GM12892 (cell line): Measurements from ENCODE around the gene GBP1.
"Not testable (repeated sequence)": the region's sequence is repeated elsewhere in the genome, so short reads cannot be mapped to it uniquely, and the experiment has no call there.

Source experiments
- DNase-seq: peaks from one replicate; pipeline ENCODE4 v3.0.0; 2011; ENCODE audit not compliant: insufficient read length
- FAIRE-seq: peaks from 2 replicates; lab custom pipeline; 2011; peaks lifted over from hg19 to GRCh38; lab: Jason Lieb, UNC
- POLR2A ChIP-seq: IDR thresholded peaks from 2 replicates; pipeline ENCODE4 v1.6.1; 2011; ENCODE audit warnings: low read depth, low read length, control low read depth
- POLR2AphosphoS5 ChIP-seq: IDR thresholded peaks from 2 replicates; pipeline ENCODE4 v1.6.1; 2011; ENCODE audit warnings: low read depth, low read length, control low read depth
- TAF1 ChIP-seq: IDR thresholded peaks from 2 replicates; pipeline ENCODE4 v1.6.1; 2011; ENCODE audit warnings: low read depth, mild to moderate bottlenecking, control low read depth, low read length, borderline replicate concordance

Gene GBP1

DNA sequence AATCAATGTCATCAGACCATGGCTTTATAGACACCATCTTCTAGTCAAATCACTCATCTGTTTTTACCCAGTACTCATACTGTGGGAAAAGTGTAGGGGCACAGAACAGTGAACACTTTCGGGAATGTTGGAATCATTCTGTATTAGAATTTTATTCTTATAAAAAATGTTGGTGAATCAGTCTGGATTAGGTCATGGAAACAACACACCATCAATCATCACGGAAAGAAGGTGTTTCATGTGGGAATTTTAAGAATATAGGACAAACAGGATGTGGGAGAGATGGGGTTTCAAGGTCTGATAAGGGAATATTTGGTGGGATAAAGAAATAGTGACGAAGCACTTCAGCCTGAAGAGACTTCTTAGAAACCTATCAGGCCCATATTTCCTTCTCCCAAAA is 17.3 kb downstream of the GBP1 start:
- FAIRE-seq: no peak
- DNase-seq: no peak
- TF ChIP-seq POLR2A: no peak
- TF ChIP-seq POLR2AphosphoS5: no peak
- no peak for TF ChIP-seq TAF1

DNA sequence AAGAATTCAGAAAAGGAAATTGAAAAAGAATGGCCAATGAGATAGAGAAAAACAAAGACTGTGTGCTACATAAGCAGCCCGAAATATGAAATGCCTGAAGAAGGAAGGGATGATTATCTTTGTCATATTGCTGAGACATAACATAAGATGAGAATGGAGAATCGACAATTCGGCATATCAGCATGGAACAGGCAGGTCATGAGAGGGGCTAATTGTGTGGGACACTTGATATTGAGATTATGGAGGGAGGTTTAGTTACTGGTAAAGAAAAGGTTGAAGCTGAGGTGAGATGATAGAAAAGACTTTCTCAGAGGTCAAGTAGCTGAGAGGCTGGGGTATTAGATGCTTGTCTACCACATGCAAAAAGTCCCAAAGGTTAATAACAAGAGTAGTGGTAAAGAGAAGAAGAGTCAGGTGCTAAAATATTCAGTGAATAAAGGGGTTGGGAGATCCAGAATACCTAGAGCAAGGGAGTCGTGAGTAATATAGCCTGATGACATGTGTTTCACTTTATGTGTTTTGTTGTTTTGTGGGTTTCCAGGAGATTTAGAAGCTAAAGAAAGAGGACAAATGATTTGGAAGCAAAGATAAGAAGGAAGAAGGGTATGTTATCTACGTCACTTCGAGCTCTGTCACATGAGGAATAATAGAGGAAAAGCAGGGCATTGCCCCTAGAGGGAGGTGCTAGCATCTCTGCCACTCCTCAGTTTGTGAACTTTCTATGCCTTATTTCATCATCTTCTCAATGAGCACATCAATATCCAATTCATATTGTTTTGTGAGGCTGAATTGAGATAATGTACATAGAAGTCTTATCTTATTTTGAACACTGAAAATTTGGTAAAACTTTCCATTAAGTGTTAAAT is 18.5 kb downstream of the GBP1 start:
- FAIRE-seq: peak; percentile 54
- not testable (repeated sequence) for DNase-seq

DNA sequence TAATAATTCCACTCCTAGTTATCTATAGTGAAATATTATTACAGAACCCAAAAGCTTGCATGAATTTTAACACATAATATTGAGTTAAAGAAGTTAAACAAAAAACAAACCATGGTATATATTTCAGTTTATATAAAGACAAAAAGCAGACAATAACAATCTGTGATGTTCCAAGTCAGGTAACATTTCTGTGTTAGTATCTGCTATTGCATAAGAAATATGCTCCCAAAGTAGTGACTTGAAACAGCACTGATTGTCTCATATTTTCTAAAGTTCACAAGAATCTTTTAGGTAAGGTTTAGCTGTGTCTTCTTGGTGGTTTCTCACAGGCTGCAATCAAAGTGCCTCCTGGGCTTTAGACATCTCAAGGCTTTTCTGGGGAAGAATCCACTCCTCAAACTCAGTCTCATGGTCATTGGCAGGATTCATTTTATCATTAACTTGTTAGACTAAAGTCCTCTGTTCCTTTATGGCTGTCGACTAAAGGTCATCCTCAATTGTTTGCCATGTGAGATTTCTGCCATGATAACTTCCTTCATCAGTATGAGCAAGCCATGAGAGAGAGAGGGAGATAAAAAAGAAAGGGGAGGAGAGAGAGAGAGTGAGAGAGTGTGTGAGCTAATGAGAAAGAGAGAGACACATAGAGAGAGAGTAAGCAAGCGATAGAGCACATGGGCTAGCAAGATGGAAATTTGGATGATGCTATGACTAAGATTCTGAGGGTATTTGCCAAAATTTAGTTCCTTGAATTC is 19.9 kb downstream of the GBP1 start:
- TF ChIP-seq TAF1 (no peak), POLR2AphosphoS5 (no peak), POLR2A (no peak)
- DNase-seq (no peak), FAIRE-seq (no peak)

DNA sequence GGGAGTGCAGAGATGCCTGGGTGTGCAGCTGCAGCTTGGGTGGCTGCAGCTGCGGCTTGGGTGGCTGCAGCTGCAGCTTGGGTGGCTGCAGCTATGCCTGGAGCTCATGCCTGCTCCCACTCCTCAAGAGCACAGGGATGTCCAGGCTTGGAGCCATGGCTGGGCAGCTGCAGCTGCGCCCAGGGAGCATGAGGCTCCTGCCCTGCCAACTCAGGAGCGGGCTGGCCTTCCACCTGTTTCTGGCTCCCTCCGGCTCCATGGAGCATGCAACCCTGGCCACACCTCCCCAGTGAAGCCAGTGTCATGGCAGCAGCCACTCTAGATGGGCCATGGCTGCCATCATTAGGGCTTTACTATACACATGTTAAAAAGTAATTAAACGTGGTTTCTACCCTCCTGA is 21.1 kb downstream of the GBP1 start:
- FAIRE-seq (no peak), DNase-seq (no peak)
- TF ChIP-seq TAF1: no peak
- TF ChIP-seq POLR2AphosphoS5: no peak
- TF ChIP-seq POLR2A: no peak

DNA sequence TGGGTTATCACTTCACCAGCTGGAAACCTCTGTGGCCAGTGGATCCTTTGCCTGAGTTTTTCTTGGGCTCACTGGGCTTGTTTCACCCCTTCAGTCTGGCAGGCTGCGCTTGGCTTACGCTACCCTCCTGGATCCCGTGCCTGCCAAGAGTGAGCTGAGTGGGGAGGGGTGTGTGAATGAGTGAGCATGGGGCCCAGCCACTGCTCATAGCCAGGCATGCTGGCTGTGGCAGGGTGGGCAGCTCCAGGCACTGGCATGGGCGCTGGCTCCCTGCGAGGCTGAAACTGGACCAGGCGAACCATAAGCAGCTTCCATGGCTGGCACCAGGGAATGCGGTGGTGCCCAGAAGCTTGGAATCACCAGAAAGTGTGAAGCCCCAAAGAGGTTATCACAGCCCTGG is 22.5 kb downstream of the GBP1 start:
- no peak for FAIRE-seq
- TF ChIP-seq TAF1: no peak
- TF ChIP-seq POLR2A: no peak
- TF ChIP-seq POLR2AphosphoS5: no peak
- DNase-seq: no peak

DNA sequence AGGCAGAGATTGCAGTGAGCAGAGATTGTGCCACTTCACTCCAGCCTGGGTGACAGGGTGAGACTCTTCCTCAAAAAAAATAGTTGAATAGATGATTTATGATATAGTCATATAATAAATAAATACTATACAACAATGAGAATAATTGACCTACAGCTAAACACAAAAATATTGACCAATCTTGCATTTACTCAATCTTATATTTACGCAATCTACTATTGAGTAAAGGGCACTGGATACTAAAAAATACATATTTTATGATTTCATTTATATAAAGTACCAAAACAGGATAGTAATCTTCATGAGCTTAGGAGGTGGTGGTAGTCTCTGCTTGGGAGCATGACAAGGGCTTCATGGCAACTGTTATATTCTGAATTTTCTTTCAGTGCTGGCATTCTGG is 23.3 kb downstream of the GBP1 start:
- TF ChIP-seq POLR2AphosphoS5 (no peak), POLR2A (no peak), TAF1 (no peak)
- DNase-seq: no peak
- FAIRE-seq: no peak

DNA sequence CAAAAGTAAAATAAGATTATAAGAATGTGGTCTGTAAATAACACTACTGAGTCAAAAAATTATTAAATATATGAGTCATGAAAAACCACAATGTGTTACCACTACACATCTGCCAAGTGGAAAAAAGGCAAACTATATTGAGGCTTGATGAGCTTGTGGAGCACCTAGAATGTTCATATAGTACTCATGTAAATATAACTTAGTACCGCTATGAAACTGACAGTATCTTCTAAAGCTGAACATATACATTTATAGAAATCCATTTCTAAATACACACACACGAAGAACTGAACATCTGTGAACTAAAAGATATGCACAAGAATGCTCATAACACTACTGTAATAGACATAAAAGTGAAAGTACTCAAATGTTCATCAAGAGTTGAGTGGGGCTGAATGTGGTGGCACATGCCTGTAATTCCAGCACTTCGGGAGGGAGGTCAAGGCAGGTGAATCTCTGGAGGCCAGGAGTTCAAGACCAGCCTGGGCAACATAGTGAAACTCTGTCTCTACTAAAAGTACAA is 23.8 kb downstream of the GBP1 start:
- DNase-seq (no peak), FAIRE-seq (no peak)
- TF ChIP-seq POLR2A: no peak
- no peak for TF ChIP-seq TAF1
- no peak for TF ChIP-seq POLR2AphosphoS5

DNA sequence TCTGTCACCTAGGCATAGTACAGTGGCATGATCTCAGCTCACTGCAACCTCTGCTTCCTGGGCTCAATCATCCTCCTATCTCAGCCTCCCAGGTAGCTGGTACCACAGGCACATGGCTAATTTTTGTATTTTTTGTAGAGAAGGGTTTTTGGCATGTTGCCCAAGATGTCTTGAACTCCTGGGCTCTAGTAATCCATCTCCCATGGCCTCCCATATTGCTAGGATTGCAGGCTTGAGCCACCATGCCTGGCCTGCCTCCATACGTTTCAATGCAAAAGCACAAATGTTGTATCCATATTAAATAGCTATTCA is 24.7 kb downstream of the GBP1 start:
- no peak for DNase-seq
- FAIRE-seq: no peak

DNA sequence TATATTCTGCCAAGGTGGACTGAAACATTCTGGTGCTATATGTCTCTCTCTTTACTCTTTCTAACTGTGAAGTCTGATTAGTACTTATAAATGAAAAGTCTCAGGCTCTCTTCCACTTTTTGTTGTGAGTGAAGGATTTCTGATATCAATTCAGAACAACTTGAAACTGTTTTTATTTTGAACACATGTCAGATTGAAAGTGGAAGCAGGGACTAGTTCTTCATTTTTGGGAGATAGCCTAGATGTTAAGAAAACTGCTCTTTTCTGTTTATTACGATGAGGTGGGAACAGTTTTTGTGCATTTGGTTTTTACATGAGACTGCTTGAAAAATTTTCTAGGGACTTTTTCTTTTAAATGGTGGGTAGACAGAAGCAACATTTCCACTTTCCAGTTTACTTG is 27.8 kb downstream of the GBP1 start:
- FAIRE-seq (peak; percentile 24), DNase-seq (no peak)
- TF ChIP-seq POLR2AphosphoS5: no peak
- no peak for TF ChIP-seq TAF1

More for the DNA sequence above, 24.7 kb downstream of the GBP1 start:
- TF ChIP-seq POLR2A (no peak), TAF1 (no peak), POLR2AphosphoS5 (no peak)

DNA sequence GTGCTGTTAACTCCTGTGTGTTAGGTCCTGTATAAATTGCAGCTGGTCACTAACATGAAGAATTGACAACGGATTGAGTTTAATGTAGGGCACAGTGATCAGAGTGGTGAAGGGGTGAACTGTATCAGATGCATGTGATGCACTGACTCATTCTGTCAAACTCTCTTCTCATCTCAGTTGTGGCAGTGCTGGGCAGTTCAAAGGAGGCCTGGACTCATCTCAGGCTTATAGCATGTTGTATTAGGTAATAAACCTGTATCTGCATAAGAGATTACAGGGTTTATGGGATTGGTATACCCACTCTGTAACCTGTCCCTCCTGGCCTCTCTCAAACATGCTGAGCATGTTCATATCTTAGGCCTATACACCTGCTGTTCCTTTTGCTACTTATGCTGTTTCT is 29.9 kb downstream of the GBP1 start:
- FAIRE-seq: peak; percentile 27
- no peak for TF ChIP-seq POLR2AphosphoS5
- TF ChIP-seq TAF1: no peak
- TF ChIP-seq POLR2A: no peak
- DNase-seq: no peak

DNA sequence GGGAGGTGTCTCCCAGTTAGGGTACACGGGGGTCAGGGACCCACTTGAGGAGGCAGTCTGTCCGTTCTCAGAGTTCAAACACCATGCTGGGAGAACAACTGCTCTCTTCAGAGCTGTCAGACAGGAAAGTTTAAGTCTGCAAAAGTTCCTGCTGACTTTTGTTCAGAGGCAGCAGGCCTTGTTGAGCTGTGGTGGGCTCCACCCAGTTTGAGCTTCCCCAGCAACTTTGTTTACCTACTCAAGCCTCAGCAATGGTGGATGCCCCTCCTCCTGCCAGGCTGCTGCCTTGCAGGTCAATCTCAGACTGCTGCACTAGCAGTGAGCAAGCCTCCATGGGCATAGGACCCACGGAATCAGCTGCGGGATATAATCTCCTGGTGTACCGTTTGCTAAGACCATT is 31.0 kb downstream of the GBP1 start:
- not testable (repeated sequence) for DNase-seq, FAIRE-seq

DNA sequence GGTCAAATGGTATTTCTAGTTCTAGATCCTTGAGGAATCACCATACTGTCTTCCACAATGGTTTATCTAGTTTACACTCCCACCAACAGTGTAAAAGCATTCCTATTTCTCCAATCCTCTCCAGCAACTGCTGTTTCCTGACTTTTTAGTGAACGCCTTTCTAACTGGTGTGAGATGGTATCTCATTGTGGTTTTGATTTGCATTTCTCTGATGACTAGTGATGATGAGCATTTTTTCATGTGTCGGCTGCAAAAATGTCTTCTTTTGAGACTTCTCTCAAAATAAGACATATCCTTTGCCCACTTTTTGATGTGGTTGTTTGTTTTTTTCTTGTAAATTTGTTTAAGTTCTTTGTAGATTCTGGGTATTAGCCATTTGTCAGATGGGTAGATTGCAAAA is 36.0 kb downstream of the GBP1 start:
- DNase-seq, FAIRE-seq: not testable (repeated sequence)
